GM12891 (cell line): Measurements from ENCODE around the gene THSD8.

Source experiments
- PAX5 ChIP-seq: IDR thresholded peaks from 2 replicates; pipeline ENCODE4 v1.6.1; 2011; ENCODE audit warnings: low read length, moderate library complexity, mild to moderate bottlenecking; ENCODE audit not compliant: insufficient read depth, severe bottlenecking
- POLR2A ChIP-seq: IDR thresholded peaks from 2 replicates; pipeline ENCODE4 v1.6.1; 2011; ENCODE audit warnings: low read depth, low read length, control low read depth
- POLR2AphosphoS5 ChIP-seq: IDR thresholded peaks from 2 replicates; pipeline ENCODE4 v1.6.1; 2011; ENCODE audit warnings: low read depth, low read length, control low read depth
- POU2F2 ChIP-seq: IDR thresholded peaks from 2 replicates; pipeline ENCODE4 v1.6.1; 2011; ENCODE audit warnings: low read depth, mild to moderate bottlenecking, control low read depth, low read length, moderate library complexity
- SPI1 ChIP-seq: IDR thresholded peaks from 2 replicates; pipeline ENCODE4 v1.6.1; 2011; ENCODE audit warnings: low read depth, low read length, control low read depth
- TAF1 ChIP-seq: IDR thresholded peaks from 2 replicates; pipeline ENCODE4 v1.6.1; 2011; ENCODE audit warnings: low read depth, low read length, control low read depth

DNA sequence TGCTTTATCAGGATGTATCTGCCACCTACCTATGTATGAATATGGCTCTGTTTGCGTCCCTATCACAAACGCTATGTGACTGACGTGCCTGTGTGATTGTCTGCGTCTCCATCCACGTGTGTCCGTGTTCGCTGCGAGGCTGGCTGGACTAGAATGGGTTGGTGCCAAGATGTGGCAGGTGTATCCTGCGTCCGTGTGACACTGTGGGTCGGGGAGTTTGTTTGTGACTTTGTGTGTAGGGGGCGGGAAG lies 19.8 kb upstream of the THSD8 start:
- TF ChIP-seq TAF1, result no peak
- no peak for TF ChIP-seq POLR2AphosphoS5
- 0 out of 2 replicates have a peak, but pooled peaks have one; percentile 23 for TF ChIP-seq POLR2A
- TF ChIP-seq SPI1, result no peak
- TF ChIP-seq PAX5, result no peak
- no peak for TF ChIP-seq POU2F2
